GM12878 (cell line): ENCODE results near the gene CD55. TPM values are rescaled to one million over a fixed set of nuclear protein-coding genes. Genes with fewer than 3 reads are reported as not detected.

Experiments
- ATAC-seq: fragments of 200-7000 bp; cut with Tn5 transposase; 3 replicates; pipeline ENCODE4 v1.9.1; 2020; ENCODE audit warnings: mild to moderate bottlenecking, moderate library complexity
- BruUV-seq: library from RNA; stranded (reverse); fragments of 400-500 nt; replicated peaks from 2 replicates; lab custom pipeline; 2021; lab: Mats Ljungman, UMichigan
- CTCF ChIA-PET: fragments of 300-600 bp; sonication (Branson Sonifier 250); formaldehyde crosslinking; extraction: SDS; loops from one replicate; lab custom pipeline; 2021; ENCODE audit warnings: inconsistent platforms; lab: Yijun Ruan, JAX
- POLR2A ChIA-PET: fragments of 350-600 bp; formaldehyde crosslinking; extraction: SDS; loops from one replicate; lab custom pipeline; 2021; ENCODE audit warnings: inconsistent platforms; lab: Charles Lee
- RAD21 ChIA-PET: fragments of 300-600 bp; sonication (Branson Sonifier 250); formaldehyde crosslinking; loops from one replicate; lab custom pipeline; 2023; ENCODE audit warnings: antibody characterized with exemption; ENCODE audit not compliant: unreplicated experiment; lab: Charles Lee
- SMC1A ChIA-PET: fragments of 300-600 bp; sonication (Branson Sonifier 250); formaldehyde crosslinking; loops from one replicate; lab custom pipeline; 2023; ENCODE audit not compliant: unreplicated experiment, uncharacterized antibody; lab: Charles Lee
- DNase-seq: peaks from one replicate; pipeline ENCODE4 v3.0.0-alpha.2; 2011; ENCODE audit warnings: low read depth, low spot score
- FAIRE-seq: peaks from 3 replicates; lab custom pipeline; 2011; peaks lifted over from hg19 to GRCh38; lab: Jason Lieb, UNC
- H2AFZ ChIP-seq: 2 replicates; pipeline ENCODE4 v1.6.0; 2011; ENCODE audit warnings: low read depth, low read length, control low read depth; ENCODE audit not compliant: control insufficient read depth
- H3K27ac ChIP-seq: 2 replicates; pipeline ENCODE4 v1.5.1; 2011; ENCODE audit warnings: control low read depth; ENCODE audit not compliant: control insufficient read depth, insufficient read depth
- H3K27me3 ChIP-seq, 2 experiments: replicated peaks in 1 of 2; 2 replicates each; pipeline versions ENCODE4 v1.6.0 to v1.6.1; 2011; ENCODE audit warnings: low read length in 1 of 2; ENCODE audit not compliant: control insufficient read depth in 2 of 2, insufficient read depth in 2 of 2
- H3K36me3 ChIP-seq, 2 experiments: 2 replicates each; pipeline ENCODE4 v1.5.1; 2011; ENCODE audit warnings: low read length in 1 of 2; ENCODE audit not compliant: control insufficient read depth in 2 of 2, insufficient read depth in 2 of 2
- H3K4me1 ChIP-seq: 2 replicates; pipeline ENCODE4 v1.6.1; 2011; ENCODE audit warnings: mild to moderate bottlenecking, low read length, moderate library complexity, mixed read lengths; ENCODE audit not compliant: control insufficient read depth, insufficient read depth
- H3K4me2 ChIP-seq: 2 replicates; pipeline ENCODE4 v1.6.0; 2011; ENCODE audit warnings: control low read depth; ENCODE audit not compliant: control insufficient read depth, insufficient read depth
- H3K4me3 ChIP-seq: fragments of 200-600 bp; sonication (generic); 2 replicates; pipeline ENCODE4 v1.5.1; 2016
- H3K79me2 ChIP-seq: 2 replicates; pipeline ENCODE4 v1.6.0; 2011; ENCODE audit warnings: low read length; ENCODE audit not compliant: control insufficient read depth, insufficient read depth
- H3K9ac ChIP-seq: 2 replicates; pipeline ENCODE4 v1.8.0; 2011; ENCODE audit warnings: low read length, control low read depth, mixed read lengths; ENCODE audit not compliant: control insufficient read depth, insufficient read depth
- H3K9me3 ChIP-seq: replicated peaks from 3 replicates; pipeline ENCODE4 v1.5.1; 2011; ENCODE audit warnings: mild to moderate bottlenecking, low read length; ENCODE audit not compliant: control insufficient read depth, insufficient read depth
- H4K20me1 ChIP-seq: 2 replicates; pipeline ENCODE4 v1.6.0; 2011; ENCODE audit not compliant: control insufficient read depth, insufficient read depth
- MEF2B ChIP-seq: fragments of 450-650 bp; IDR thresholded peaks from 2 replicates; pipeline ENCODE4 v1.6.1; 2018; ENCODE audit warnings: mild to moderate bottlenecking, moderate library complexity; ENCODE audit not compliant: partially characterized antibody, poor library complexity, severe bottlenecking
- SIX5 ChIP-seq: IDR thresholded peaks from 2 replicates; pipeline ENCODE4 v1.6.1; 2011; ENCODE audit warnings: mild to moderate bottlenecking, low read depth, low read length, moderate library complexity; ENCODE audit not compliant: severe bottlenecking
- SP1 ChIP-seq: IDR thresholded peaks from one replicate; pipeline ENCODE4 v1.6.1; 2011; ENCODE audit warnings: low read depth, low read length
- SPI1 ChIP-seq: IDR thresholded peaks from 2 replicates; pipeline ENCODE4 v1.6.1; 2011; ENCODE audit warnings: low read depth, mild to moderate bottlenecking, low read length, moderate library complexity, borderline replicate concordance; ENCODE audit not compliant: insufficient read depth
- TARDBP ChIP-seq: IDR thresholded peaks from 2 replicates; pipeline ENCODE4 v1.6.1; 2016; ENCODE audit warnings: borderline replicate concordance
- YY1 ChIP-seq: IDR thresholded peaks from 2 replicates; pipeline ENCODE4 v1.6.1; 2011; ENCODE audit warnings: low read depth, mild to moderate bottlenecking, low read length
- WGBS: methylation state at CpG from one replicate; pipeline ENCODE4 v1.1.6; 2016; ENCODE audit warnings: low lambda C conversion rate; ENCODE audit not compliant: insufficient replicate concordance, insufficient coverage; ENCODE audit errors: missing lambda C conversion rate; 5-methylcytosine and 5-hydroxymethylcytosine counted together
- in situ Hi-C: fragments of 300-500 bp; cut with MboI; formaldehyde crosslinking; loops from 9 replicates; pipeline ENCODE4 v1.14.3; 2018; ENCODE audit warnings: mixed read lengths
- intact Hi-C: fragments of 100-400 bp; cut with micrococcal nuclease; formaldehyde crosslinking; loops from one replicate; pipeline ENCODE4 v1.14.2; 2022; ENCODE audit not compliant: unreplicated experiment
- polyA plus RNA-seq, 11 experiments: library from polyadenylated mRNA; depleted of rRNA in 4 of 11; unstranded in 6 of 11; stranded (reverse) in 5 of 11; fragments of >200 nt; fragmentation: Nextera tagmentation in 4 of 11; fragmentation: Illumina TruSeq in 1 of 11; extraction: Ambion mirVana in 4 of 11; extraction: Trizol in 1 of 11; gene quantifications; 1 replicate in 1 of 11; 2 replicates in 10 of 11; pipeline versions ENCODE4 v1.2.1 to v1.2.3, GENCODE V29; 2011 to 2016; ENCODE audit warnings: inconsistent platforms in 2 of 11, missing spikeins in 2 of 11, low read depth in 1 of 11
- total RNA-seq, 4 experiments: library from RNA; depleted of rRNA in 3 of 4; stranded (reverse); fragments of >200 nt in 3 of 4; fragmentation: Illumina TruSeq in 1 of 4; extraction: Trizol in 1 of 4; gene quantifications; 2 replicates each; pipeline versions ENCODE4 v1.2.1 to v1.2.3, GENCODE V29; 2013 to 2021
- TF ChIP-seq, protein P1 (sequence below), 3 experiments: IDR thresholded peaks in 2 of 3; conservative IDR thresholded peaks in 1 of 3; 2 replicates each; pipeline ENCODE4 v1.5.1; 2011; ENCODE audit warnings: low read depth in 3 of 3, low read length in 3 of 3, mild to moderate bottlenecking in 3 of 3, control low read depth in 2 of 3, moderate library complexity in 2 of 3, inconsistent platforms in 1 of 3, mixed read lengths in 1 of 3; ENCODE audit not compliant: control insufficient read depth in 2 of 3, insufficient read depth in 1 of 3; ENCODE audit errors: extremely low read depth in 1 of 3
- TF ChIP-seq, protein P2 (sequence below): IDR thresholded peaks from 2 replicates; pipeline ENCODE4 v1.6.1; 2012; ENCODE audit warnings: improper control_type of control experiment, low read depth, low read length; ENCODE audit not compliant: insufficient replicate concordance

The CD55 gene
- total and polyA plus RNA-seq, 10 of the 15 experiments (the other 5 are each of a cell fraction or from before 2014, with no cell fraction given) = 5.2 to 46.5 (median 15.1) TPM

GRCh38 chr1:207401578-207401977 lies 80.1 kb downstream of the CD55 start:
- Histone ChIP-seq H3K4me3 (no peak overlapping the region), H3K4me1 (no peaks in the 10 kb centered on the region), H3K9me3 (no peaks in the 10 kb centered on the region; the same call in 2 of the 3 replicates), H2AFZ (no peak overlapping the region), H3K9ac (no peak overlapping the region), H3K79me2 (no peaks in the 10 kb centered on the region), H3K4me2 (no peak overlapping the region), H3K36me3 (no peaks in the 10 kb centered on the region), H4K20me1 (no peaks in the 10 kb centered on the region), H3K27ac (no peak overlapping the region), H3K27me3 (no peaks in the 10 kb centered on the region)
- DNase-seq (no peak), FAIRE-seq (no peak), ATAC-seq (no peak)
- WGBS = 95% methylated on average over 7 of the region's 7 CpGs
- no TSS peak for BruUV-seq
- CTCF ChIA-PET = interaction anchor here (0.6 to 2.4 kb wide), 14 partner anchors 9 to 356 kb away, joined by 3 to 10 read pairs (median 4); partner anchors contain the start of gene C4BPB
- POLR2A ChIA-PET = interaction anchor here (0.6 kb wide), 1 partner anchor 106 kb away, joined by 6 read pairs; no protein-coding TSS in a partner anchor
- RAD21 ChIA-PET = interaction anchor here (0.9 to 1.6 kb wide), 4 partner anchors 11 to 351 kb away, joined by 3 to 11 read pairs (median 3); partner anchors contain the start of gene CD55
- TF ChIP-seq, protein P1, sequence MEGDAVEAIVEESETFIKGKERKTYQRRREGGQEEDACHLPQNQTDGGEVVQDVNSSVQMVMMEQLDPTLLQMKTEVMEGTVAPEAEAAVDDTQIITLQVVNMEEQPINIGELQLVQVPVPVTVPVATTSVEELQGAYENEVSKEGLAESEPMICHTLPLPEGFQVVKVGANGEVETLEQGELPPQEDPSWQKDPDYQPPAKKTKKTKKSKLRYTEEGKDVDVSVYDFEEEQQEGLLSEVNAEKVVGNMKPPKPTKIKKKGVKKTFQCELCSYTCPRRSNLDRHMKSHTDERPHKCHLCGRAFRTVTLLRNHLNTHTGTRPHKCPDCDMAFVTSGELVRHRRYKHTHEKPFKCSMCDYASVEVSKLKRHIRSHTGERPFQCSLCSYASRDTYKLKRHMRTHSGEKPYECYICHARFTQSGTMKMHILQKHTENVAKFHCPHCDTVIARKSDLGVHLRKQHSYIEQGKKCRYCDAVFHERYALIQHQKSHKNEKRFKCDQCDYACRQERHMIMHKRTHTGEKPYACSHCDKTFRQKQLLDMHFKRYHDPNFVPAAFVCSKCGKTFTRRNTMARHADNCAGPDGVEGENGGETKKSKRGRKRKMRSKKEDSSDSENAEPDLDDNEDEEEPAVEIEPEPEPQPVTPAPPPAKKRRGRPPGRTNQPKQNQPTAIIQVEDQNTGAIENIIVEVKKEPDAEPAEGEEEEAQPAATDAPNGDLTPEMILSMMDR (IDR thresholded peaks at IDR 0.05 in 2 of 3, conservative IDR thresholded peaks at IDR 0.05 in 1 of 3; ENCODE audit: control insufficient read depth in 2 of 3, extremely low read depth in 1 of 3, insufficient read depth in 1 of 3, low read depth in 3 of 3, low read length in 3 of 3) = 0 out of 6 replicates have a peak, but pooled peaks of 1 of the 3 experiments have one; percentile 7
- TF ChIP-seq SIX5 = no peak
- SMC1A ChIA-PET = interaction anchor here (1.2 to 2.6 kb wide), 7 partner anchors 25 to 355 kb away, joined by 3 to 16 read pairs (median 8); partner anchors contain the start of gene CD55
- intact Hi-C loops = loop anchor here (10.0 kb wide), 1 partner anchor 217 kb away; no protein-coding TSS in a partner anchor
- in situ Hi-C loops = no loop called here

DNA sequence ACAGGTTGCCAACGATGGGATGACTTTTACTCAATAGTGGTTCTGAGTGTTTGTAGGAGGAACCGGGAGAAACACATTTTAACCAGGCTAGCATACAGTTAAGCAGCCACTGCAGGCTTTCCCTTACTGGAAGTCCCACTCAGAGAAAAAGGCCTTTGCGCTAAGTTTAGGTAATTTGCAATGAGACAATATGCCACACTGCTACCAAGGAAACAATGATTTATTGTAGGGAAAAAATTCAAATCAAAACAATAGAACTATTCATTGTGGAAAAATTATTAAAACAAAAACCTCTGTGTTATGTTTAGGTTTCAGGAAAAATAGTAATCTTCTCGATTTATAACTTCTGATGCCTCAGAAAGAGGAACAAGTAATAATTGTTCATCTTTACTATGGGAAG lies 81.3 kb downstream of the CD55 start:
- Histone ChIP-seq H3K79me2 (no peaks in the 10 kb centered on the region), H4K20me1 (no peaks in the 10 kb centered on the region), H3K9ac (no peak overlapping the region), H3K4me1 (peaks cover 4% of the 10 kb centered on the region), H3K9me3 (no peaks in the 10 kb centered on the region; the same call in 2 of the 3 replicates), H3K27me3 (no peaks in the 10 kb centered on the region), H3K27ac (no peak overlapping the region), H3K4me3 (no peak overlapping the region), H3K4me2 (no peak overlapping the region), H2AFZ (no peak overlapping the region), H3K36me3 (no peaks in the 10 kb centered on the region)
- DNase-seq (no peak), FAIRE-seq (no peak), ATAC-seq (no peak)
- WGBS = 74% methylated on average over 4 of the region's 4 CpGs
- intact Hi-C loops (loop anchor here (10.0 kb wide), 1 partner anchor 218 kb away; no protein-coding TSS in a partner anchor), in situ Hi-C loops (no loop called here)
- BruUV-seq = no TSS peak
- ChIA-PET RAD21 (interaction anchor here (1.0 to 1.1 kb wide), 2 partner anchors 12 to 353 kb away, joined by 3 read pairs; no protein-coding TSS in a partner anchor), CTCF (interaction anchor here (0.6 to 2.4 kb wide), 6 partner anchors 10 to 319 kb away, joined by 3 to 10 read pairs (median 4); no protein-coding TSS in a partner anchor), POLR2A (interaction anchor here (0.6 kb wide), 2 partner anchors 411 to 896 kb away, joined by 3 read pairs; partner anchors contain the start of gene RASSF5), SMC1A (interaction anchor here (0.6 to 2.6 kb wide), 5 partner anchors 26 to 320 kb away, joined by 3 to 16 read pairs (median 8); partner anchors contain the start of gene CD55)
- no peak for TF ChIP-seq SP1
- TF ChIP-seq MEF2B = no peak
- no peak for TF ChIP-seq TARDBP
- TF ChIP-seq, protein P2, sequence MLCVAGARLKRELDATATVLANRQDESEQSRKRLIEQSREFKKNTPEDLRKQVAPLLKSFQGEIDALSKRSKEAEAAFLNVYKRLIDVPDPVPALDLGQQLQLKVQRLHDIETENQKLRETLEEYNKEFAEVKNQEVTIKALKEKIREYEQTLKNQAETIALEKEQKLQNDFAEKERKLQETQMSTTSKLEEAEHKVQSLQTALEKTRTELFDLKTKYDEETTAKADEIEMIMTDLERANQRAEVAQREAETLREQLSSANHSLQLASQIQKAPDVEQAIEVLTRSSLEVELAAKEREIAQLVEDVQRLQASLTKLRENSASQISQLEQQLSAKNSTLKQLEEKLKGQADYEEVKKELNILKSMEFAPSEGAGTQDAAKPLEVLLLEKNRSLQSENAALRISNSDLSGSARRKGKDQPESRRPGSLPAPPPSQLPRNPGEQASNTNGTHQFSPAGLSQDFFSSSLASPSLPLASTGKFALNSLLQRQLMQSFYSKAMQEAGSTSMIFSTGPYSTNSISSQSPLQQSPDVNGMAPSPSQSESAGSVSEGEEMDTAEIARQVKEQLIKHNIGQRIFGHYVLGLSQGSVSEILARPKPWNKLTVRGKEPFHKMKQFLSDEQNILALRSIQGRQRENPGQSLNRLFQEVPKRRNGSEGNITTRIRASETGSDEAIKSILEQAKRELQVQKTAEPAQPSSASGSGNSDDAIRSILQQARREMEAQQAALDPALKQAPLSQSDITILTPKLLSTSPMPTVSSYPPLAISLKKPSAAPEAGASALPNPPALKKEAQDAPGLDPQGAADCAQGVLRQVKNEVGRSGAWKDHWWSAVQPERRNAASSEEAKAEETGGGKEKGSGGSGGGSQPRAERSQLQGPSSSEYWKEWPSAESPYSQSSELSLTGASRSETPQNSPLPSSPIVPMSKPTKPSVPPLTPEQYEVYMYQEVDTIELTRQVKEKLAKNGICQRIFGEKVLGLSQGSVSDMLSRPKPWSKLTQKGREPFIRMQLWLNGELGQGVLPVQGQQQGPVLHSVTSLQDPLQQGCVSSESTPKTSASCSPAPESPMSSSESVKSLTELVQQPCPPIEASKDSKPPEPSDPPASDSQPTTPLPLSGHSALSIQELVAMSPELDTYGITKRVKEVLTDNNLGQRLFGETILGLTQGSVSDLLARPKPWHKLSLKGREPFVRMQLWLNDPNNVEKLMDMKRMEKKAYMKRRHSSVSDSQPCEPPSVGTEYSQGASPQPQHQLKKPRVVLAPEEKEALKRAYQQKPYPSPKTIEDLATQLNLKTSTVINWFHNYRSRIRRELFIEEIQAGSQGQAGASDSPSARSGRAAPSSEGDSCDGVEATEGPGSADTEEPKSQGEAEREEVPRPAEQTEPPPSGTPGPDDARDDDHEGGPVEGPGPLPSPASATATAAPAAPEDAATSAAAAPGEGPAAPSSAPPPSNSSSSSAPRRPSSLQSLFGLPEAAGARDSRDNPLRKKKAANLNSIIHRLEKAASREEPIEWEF = no peak
- no peak for TF ChIP-seq YY1
- no peak for TF ChIP-seq SPI1
